Hematopoietic multipotent progenitor cell treated with erythropoietin and hydrocortisone succinate and interleukin-3 and kit ligand, for 8 days (in vitro differentiated cells): ENCODE data around the gene KRTAP13-3.

Experiments
- DNase-seq: peaks from one replicate; pipeline ENCODE4 v3.0.0-alpha.2; 2015

KRTAP13-3 gene

GRCh38 chr21:30425826-30426225 is at the start of gene KRTAP13-3:
Gene KRTAP13-3 (minus strand): TSS chr21:30425926. CDS start chr21:30425912, 14 bp downstream.
- no peak for DNase-seq

GRCh38 chr21:30468900-30469714 is 43.4 kb upstream of the KRTAP13-3 start:
- no peak for DNase-seq

- no peak for DNase-seq
These were observed 38.0 kb upstream of the KRTAP13-3 start for GRCh38 chr21:30463713-30464112.

GRCh38 chr21:30448514-30448913 is 22.8 kb upstream of the KRTAP13-3 start:
- DNase-seq = no peak

- DNase-seq = no peak
These were observed 21.3 kb upstream of the KRTAP13-3 start for GRCh38 chr21:30447056-30447455.

GRCh38 chr21:30444204-30444603 is 18.5 kb upstream of the KRTAP13-3 start:
- no peak for DNase-seq

GRCh38 chr21:30443226-30443625 is 17.5 kb upstream of the KRTAP13-3 start:
- no peak for DNase-seq

GRCh38 chr21:30439975-30440374 is 14.2 kb upstream of the KRTAP13-3 start, which contains the start of gene KRTAP15-1:
Gene KRTAP15-1 (plus strand): TSS chr21:30440275. CDS start chr21:30440328, 53 bp downstream.
- DNase-seq = no peak

- DNase-seq = no peak
These were observed 11.4 kb upstream of the KRTAP13-3 start for GRCh38 chr21:30437010-30437565.

GRCh38 chr21:30434033-30434631 is 8.4 kb upstream of the KRTAP13-3 start:
- DNase-seq = peak; percentile 26

- no peak for DNase-seq
These were observed 4.5 kb upstream of the KRTAP13-3 start, which contains the start of gene KRTAP13-4 for GRCh38 chr21:30430170-30430655. Gene KRTAP13-4 (plus strand): TSS chr21:30430220. CDS start chr21:30430276, 56 bp downstream.

GRCh38 chr21:30426731-30427130 is 1.0 kb upstream of the KRTAP13-3 start:
- no peak for DNase-seq

- no peak for DNase-seq
These were observed 9.7 kb downstream of the KRTAP13-3 start for GRCh38 chr21:30415993-30416392.

- peak; percentile 25 for DNase-seq
These were observed 16.8 kb downstream of the KRTAP13-3 start for GRCh38 chr21:30408782-30409494.

- DNase-seq = no peak
These were observed 30.0 kb downstream of the KRTAP13-3 start, which contains the start of gene KRTAP13-1 for GRCh38 chr21:30395731-30396130. Gene KRTAP13-1 (plus strand): TSS chr21:30396031. CDS start chr21:30396087, 56 bp downstream.

- no peak for DNase-seq
These were observed 34.2 kb downstream of the KRTAP13-3 start for GRCh38 chr21:30391492-30392025.

- no peak for DNase-seq
These were observed 43.5 kb downstream of the KRTAP13-3 start for GRCh38 chr21:30382201-30382600.
